Progenitor cell of endocrine pancreas (in vitro differentiated cells): ENCODE results near the gene CFAP74. TPM values are rescaled to one million over a fixed set of nuclear protein-coding genes. Genes with fewer than 3 reads are reported as not detected.

Source experiments
- DNase-seq: peaks from one replicate; pipeline ENCODE4 v3.0.0; 2021; ENCODE audit warnings: low spot score; ENCODE audit not compliant: unreplicated experiment
- H3K27ac Mint-ChIP-seq: 2 replicates; pipeline ENCODE4 v1.8.0; 2021; ENCODE audit warnings: mild to moderate bottlenecking, moderate library complexity, mixed read lengths
- H3K27me3 Mint-ChIP-seq: 2 replicates; pipeline ENCODE4 v1.8.0; 2021; ENCODE audit warnings: mixed read lengths
- H3K36me3 Mint-ChIP-seq: 2 replicates; pipeline ENCODE4 v1.8.0; 2022; ENCODE audit warnings: mixed read lengths; ENCODE audit not compliant: insufficient read depth
- H3K4me1 Mint-ChIP-seq: 2 replicates; pipeline ENCODE4 v1.8.0; 2021; ENCODE audit warnings: low read depth, mixed read lengths
- H3K4me3 Mint-ChIP-seq: 2 replicates; pipeline ENCODE4 v1.8.0; 2021; ENCODE audit warnings: low read depth, mild to moderate bottlenecking, moderate library complexity, mixed read lengths
- H3K9me3 Mint-ChIP-seq: 2 replicates; pipeline ENCODE4 v1.8.0; 2021; ENCODE audit warnings: low read depth, mixed read lengths
- CTCF ChIP-seq: fragments of 200-600 bp; sonication (generic); IDR thresholded peaks from one replicate; pipeline ENCODE4 v1.5.0; 2021; ENCODE audit warnings: antibody characterized with exemption, mild to moderate bottlenecking; ENCODE audit not compliant: unreplicated experiment
- total RNA-seq: library from RNA; stranded (reverse); gene quantifications from 2 replicates; pipeline ENCODE4 v1.2.1, GENCODE V29; 2021

CFAP74 gene
- total RNA-seq, 1 donor from 2014 or later = 0.93 TPM

GRCh38 chr1:1974834-1975233, 28.8 kb downstream of the CFAP74 start:
- Mint-ChIP-seq H3K27ac (no peak overlapping the region), H3K4me3 (no peak overlapping the region), H3K4me1 (no peaks in the 10 kb centered on the region), H3K9me3 (no peaks in the 10 kb centered on the region), H3K27me3 (peaks cover 15% of the 10 kb centered on the region), H3K36me3 (no peaks in the 10 kb centered on the region)
- no peak for TF ChIP-seq CTCF
- DNase-seq = no peak

GRCh38 chr1:1973716-1974642, 29.6 kb downstream of the CFAP74 start:
- Mint-ChIP-seq H3K4me3 (no peak overlapping the region), H3K9me3 (no peaks in the 10 kb centered on the region), H3K36me3 (no peaks in the 10 kb centered on the region), H3K27me3 (peaks cover 15% of the 10 kb centered on the region), H3K27ac (no peak overlapping the region), H3K4me1 (no peaks in the 10 kb centered on the region)
- DNase-seq = no peak
- TF ChIP-seq CTCF = no peak

- no peaks in the 10 kb centered on the region for H3K36me3 Mint-ChIP-seq
- TF ChIP-seq CTCF = no peak
- H3K4me1 Mint-ChIP-seq = no peaks in the 10 kb centered on the region
- no peaks in the 10 kb centered on the region for H3K9me3 Mint-ChIP-seq
- peaks cover 15% of the 10 kb centered on the region for H3K27me3 Mint-ChIP-seq
- DNase-seq = no peak
- H3K4me3 Mint-ChIP-seq = no peak overlapping the region
- H3K27ac Mint-ChIP-seq = no peak overlapping the region
These were observed 30.4 kb downstream of the CFAP74 start for GRCh38 chr1:1972976-1973715.

GRCh38 chr1:1971688-1972087, 31.9 kb downstream of the CFAP74 start:
- H3K9me3 Mint-ChIP-seq = no peaks in the 10 kb centered on the region
- H3K4me1 Mint-ChIP-seq = no peaks in the 10 kb centered on the region
- no peak overlapping the region for H3K4me3 Mint-ChIP-seq
- TF ChIP-seq CTCF = no peak
- peaks cover 13% of the 10 kb centered on the region for H3K27me3 Mint-ChIP-seq
- H3K36me3 Mint-ChIP-seq = no peaks in the 10 kb centered on the region
- no peak for DNase-seq
- H3K27ac Mint-ChIP-seq = peak overlapping the region; percentile 69

- no peak for DNase-seq
- Mint-ChIP-seq H3K4me1 (no peaks in the 10 kb centered on the region), H3K27ac (no peak overlapping the region), H3K27me3 (peaks cover 13% of the 10 kb centered on the region), H3K4me3 (no peak overlapping the region), H3K9me3 (no peaks in the 10 kb centered on the region), H3K36me3 (no peaks in the 10 kb centered on the region)
- no peak for TF ChIP-seq CTCF
These were observed 32.6 kb downstream of the CFAP74 start for GRCh38 chr1:1971017-1971416.
